C4-2B (cell line): ENCODE results near the gene CLIP1.
"Not testable (repeated sequence)": the region's sequence is repeated elsewhere in the genome, so short reads cannot be mapped to it uniquely, and the experiment has no call there.

Source experiments
- H3K27ac ChIP-seq: fragments of 450-650 bp; 2 replicates; pipeline ENCODE4 v1.5.1; 2017
- CTCF ChIP-seq: fragments of 450-650 bp; conservative IDR thresholded peaks from 2 replicates; pipeline ENCODE4 v1.5.1; 2017; ENCODE audit warnings: mild to moderate bottlenecking
- ZFX ChIP-seq: fragments of 450-650 bp; IDR thresholded peaks from 2 replicates; pipeline ENCODE4 v1.6.1; 2017

CLIP1 gene

GRCh38 chr12:122282061-122282460, 140.4 kb downstream of the CLIP1 start:
- TF ChIP-seq ZFX (no peak), CTCF (no peak)
- H3K27ac ChIP-seq, result no peak overlapping the region

GRCh38 chr12:122276242-122276641, 146.2 kb downstream of the CLIP1 start:
- TF ChIP-seq CTCF (no peak), ZFX (no peak)

GRCh38 chr12:122275459-122275858, 147.0 kb downstream of the CLIP1 start:
- no peak for TF ChIP-seq ZFX
- no peak for TF ChIP-seq CTCF
- no peak overlapping the region for H3K27ac ChIP-seq

More at GRCh38 chr12:122276242-122276641, 146.2 kb downstream of the CLIP1 start:
- H3K27ac ChIP-seq, result no peak overlapping the region

GRCh38 chr12:122266230-122266901, 156.1 kb downstream of the CLIP1 start, which contains the start of gene VPS33A:
Gene VPS33A (minus strand): TSS chr12:122266494. CDS start chr12:122266408, 86 bp downstream.
- H3K27ac ChIP-seq, result peak within 1 kb of the TSS; percentile 90
- TF ChIP-seq CTCF (no peak), ZFX (peak; percentile 55; the same call in 1 of the 2 replicates)

- H3K27ac ChIP-seq, result peak overlapping the region; percentile 90
- TF ChIP-seq ZFX (no peak; the same call in 1 of the 2 replicates), CTCF (no peak)
Measured at GRCh38 chr12:122265886-122266229, 156.6 kb downstream of the CLIP1 start.

- peak overlapping the region; percentile 90 for H3K27ac ChIP-seq
- TF ChIP-seq ZFX (no peak), CTCF (no peak)
Measured at GRCh38 chr12:122265476-122265875, 157.0 kb downstream of the CLIP1 start.

- H3K27ac ChIP-seq, result not testable (repeated sequence)
Measured at GRCh38 chr12:122260735-122261134, 161.7 kb downstream of the CLIP1 start.

- H3K27ac ChIP-seq, result not testable (repeated sequence)
Measured at GRCh38 chr12:122258939-122259338, 163.5 kb downstream of the CLIP1 start.

- not testable (repeated sequence) for H3K27ac ChIP-seq
Measured at GRCh38 chr12:122258462-122258861, 164.0 kb downstream of the CLIP1 start.
